ELR (cell line): Measurements from ENCODE around the gene PRDX5.

Experiments
- DNase-seq: peaks from one replicate; pipeline ENCODE4 v3.0.0-alpha.2; 2015; ENCODE audit warnings: low read depth

Gene PRDX5

DNA sequence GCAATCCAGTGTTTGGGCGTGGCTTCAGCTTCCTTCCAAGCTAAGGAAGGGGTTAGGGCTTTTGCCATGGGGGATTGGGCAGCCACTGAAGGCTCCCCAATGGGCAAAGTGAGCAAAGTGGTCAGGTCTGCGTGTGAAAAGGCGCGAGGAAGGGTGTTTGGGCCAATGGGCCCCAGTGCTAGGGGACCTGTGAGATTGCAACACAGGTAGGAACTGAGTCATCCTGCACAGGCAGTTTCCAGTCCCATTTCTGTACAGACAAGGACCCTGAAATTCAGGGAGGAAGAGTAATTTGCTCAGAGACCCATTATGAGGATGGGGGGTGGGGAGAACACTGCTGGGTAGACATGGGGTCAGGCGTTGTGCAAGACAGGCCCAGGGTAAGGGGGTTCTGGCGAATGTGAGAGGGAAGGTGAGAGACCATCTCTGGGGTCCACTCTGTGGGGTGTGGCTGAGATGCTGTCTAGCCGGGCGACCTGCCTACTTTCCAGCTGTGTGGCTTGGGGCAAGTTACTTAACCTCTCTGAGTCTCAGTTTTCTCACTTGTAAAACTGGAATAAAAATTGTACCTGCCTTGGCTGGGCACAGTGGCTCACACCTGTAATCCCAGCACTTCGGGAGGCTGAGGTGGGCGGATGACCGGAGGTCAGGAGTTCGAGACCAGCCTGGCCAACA, 29.4 kb downstream of the PRDX5 start:
- peak; percentile 19 for DNase-seq

DNA sequence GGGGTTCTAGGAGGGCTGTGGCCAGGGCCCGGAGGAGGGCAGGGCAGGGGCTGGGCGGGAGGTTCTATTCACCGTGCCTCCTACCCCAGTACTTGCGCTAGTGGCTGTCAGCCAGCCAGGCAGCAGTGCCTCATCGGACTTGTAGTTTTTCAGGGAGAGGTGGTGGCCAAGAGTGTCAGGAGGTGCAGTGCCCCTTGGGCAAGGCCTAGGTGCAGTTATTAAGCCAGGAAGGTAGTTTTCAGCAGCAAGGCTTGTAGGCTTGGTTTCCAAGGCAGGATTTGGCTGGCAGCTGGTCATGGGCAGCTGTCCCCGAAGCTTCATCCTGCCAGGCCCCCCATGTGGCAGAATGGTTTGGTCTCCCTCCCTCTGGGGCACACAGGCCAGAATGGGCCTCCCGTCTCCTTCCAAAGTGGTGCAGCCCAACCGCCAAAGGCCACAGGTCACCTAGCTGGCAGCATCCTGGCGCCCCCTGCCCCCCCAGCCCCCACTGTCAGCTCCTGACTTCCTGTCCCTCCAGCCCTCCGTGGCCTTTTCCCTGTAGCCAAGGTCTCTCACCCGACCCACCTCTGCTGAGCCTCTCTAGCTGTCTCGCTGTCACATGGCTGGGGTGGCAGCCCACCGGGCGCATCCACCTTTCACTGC, 30.6 kb downstream of the PRDX5 start:
- DNase-seq, result no peak

DNA sequence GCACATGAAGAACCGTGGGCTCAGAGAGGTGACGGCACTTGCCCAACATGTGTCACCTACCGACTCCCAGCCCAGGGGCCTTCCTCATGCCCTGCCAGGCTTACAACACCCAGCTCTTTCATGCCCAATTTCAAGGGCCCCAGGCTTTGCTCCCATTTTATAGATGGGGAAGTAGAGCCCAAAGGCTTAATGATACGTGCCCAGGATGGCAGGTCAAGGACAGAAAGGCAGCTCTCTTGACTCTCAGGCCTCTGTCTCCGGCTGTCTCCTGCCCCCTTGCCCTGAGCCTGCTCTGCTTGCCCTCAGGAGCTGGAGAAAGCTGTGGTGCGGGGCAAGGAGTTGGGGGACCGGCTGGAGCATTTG, 31.1 kb downstream of the PRDX5 start:
- no peak for DNase-seq

DNA sequence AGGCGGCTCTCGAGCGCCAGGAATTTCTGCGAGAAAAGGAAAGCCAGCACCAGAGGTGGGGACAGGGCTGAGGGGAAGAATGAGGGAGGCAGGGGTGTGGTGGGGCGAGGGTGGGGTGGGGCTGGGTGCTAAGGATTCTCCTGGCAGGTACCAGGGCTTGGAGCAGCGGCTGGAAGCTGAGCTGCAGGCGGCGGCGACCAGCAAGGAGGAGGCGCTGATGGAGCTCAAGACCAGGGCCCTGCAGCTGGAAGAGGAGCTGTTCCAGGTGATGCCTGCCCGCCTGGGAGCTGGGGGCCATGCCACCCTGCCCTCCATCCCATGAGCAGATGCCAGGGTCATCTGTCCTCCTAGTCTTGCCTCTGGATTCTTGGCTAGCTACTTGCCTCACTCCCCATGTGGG, 31.5 kb downstream of the PRDX5 start:
- DNase-seq, result no peak

DNA sequence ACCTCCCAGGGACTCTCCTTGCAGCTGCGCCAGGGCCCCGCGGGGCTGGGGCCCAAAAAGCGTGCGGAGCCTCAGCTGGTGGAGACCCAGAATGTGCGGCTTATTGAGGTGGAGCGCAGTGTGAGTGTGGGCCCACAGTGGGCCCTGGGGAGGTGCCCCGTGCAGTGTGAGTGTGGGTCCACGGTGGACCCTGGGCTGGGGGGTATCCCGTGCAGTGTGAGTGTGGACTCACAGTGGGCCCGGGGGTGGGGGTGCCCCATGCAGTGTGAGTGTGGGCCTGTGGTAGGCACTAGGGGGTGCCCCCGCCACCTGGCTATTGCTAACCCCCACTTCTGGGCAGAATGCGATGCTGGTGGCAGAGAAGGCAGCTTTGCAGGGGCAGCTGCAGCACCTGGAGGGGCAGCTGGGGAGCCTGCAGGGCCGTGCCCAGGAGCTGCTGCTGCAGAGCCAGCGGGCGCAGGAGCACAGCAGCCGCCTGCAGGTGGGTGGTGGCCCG, 33.3 kb downstream of the PRDX5 start:
- no peak for DNase-seq

DNA sequence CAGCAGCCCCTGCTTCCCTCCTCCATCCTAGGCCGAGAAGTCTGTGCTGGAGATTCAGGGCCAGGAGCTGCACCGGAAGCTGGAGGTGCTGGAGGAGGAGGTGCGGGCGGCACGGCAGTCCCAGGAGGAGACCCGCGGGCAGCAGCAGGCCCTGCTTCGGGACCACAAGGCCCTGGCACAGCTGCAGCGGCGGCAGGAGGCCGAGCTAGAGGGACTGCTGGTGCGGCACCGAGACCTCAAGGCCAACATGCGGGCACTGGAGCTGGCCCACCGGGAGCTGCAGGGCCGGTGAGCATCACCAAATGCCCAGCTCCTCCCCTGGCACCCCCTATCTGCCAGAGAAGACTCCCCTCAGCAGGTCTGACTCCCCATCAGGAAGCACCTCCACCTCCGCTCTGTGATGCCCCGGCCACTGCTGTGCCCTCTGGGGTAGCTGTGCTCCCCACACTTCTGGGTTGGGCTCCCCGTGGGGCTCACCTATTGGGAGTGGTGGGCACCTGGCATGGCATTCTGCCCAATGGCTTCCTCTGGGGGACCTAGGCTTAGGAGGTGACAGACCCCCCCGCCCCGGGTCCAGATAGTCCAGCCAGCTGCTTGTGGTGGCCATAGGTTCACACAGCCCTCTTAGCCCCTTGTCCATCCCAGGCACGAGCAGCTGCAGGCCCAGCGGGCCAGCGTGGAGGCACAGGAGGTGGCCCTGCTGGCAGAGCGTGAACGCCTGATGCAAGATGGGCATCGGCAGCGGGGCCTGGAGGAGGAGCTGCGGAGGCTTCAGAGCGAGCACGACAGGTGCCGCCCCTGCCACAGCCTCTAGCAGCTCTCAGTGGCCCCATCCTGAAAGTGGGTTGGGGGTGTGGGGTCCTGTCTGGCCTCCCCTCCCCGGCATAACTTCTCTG, 34.4 kb downstream of the PRDX5 start:
- DNase-seq, result no peak

DNA sequence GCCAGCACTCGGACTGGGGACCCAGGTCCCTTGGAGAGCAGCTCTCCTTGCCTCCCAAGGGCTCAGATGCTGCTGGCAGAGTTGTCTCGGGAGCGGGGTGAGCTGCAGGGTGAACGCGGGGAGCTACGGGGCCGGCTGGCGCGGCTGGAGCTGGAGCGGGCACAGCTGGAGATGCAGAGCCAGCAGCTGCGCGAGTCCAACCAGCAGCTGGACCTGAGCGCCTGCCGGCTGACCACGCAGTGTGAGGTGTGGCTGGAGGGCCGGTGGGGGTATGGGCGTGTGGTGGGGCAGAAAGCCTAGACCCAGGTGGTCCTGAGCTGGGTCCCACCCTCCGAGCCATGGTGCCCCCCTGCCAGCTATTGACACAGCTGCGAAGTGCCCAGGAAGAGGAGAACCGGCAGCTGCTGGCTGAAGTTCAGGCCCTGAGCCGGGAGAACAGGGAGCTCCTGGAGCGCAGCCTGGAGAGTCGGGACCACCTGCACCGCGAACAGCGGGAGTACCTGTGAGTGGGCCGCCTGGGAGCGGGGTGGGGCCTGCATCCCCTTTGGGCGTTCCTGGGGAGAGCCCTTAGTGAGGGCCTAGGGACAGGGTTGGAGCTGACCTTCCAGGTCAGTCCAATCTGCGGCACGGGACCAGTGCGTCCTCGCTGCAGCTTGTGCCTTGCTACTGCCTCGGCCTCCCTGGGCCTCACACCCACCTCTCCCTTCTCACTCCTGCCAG, 35.2 kb downstream of the PRDX5 start:
- no peak for DNase-seq

DNA sequence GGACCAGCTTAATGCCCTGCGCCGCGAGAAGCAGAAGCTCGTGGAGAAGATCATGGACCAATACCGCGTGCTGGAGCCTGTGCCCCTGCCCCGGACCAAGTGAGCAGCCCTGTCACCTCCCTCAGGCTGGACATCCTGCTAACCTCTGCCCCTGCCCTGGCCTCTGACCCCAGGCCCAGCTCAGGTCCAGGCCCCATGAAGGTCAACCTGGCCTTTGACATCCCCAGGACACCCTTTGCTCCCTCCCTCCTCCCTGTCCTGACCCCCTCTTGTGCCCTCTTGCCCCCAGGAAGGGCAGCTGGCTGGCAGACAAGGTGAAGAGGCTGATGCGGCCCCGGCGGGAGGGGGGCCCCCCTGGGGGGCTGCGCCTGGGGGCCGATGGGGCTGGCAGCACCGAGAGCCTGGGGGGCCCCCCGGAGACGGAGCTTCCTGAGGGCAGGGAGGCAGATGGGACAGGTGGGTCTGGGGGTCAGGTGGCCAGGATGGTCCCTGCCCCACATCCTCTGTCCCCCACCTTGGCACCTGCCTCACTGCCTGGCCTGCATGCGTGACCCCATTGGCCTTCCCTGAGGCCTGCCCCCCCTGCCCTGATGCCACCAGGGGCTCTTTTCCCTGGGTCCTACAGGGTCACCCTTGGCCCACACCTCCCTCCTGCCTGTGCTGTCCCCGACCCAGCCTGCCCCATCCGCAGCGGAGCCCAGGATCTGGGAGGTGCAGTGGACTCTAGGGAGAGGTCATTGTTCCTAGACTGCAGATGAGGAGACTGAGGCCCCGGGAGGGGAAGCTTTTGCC, 36.0 kb downstream of the PRDX5 start:
- no peak for DNase-seq

DNA sequence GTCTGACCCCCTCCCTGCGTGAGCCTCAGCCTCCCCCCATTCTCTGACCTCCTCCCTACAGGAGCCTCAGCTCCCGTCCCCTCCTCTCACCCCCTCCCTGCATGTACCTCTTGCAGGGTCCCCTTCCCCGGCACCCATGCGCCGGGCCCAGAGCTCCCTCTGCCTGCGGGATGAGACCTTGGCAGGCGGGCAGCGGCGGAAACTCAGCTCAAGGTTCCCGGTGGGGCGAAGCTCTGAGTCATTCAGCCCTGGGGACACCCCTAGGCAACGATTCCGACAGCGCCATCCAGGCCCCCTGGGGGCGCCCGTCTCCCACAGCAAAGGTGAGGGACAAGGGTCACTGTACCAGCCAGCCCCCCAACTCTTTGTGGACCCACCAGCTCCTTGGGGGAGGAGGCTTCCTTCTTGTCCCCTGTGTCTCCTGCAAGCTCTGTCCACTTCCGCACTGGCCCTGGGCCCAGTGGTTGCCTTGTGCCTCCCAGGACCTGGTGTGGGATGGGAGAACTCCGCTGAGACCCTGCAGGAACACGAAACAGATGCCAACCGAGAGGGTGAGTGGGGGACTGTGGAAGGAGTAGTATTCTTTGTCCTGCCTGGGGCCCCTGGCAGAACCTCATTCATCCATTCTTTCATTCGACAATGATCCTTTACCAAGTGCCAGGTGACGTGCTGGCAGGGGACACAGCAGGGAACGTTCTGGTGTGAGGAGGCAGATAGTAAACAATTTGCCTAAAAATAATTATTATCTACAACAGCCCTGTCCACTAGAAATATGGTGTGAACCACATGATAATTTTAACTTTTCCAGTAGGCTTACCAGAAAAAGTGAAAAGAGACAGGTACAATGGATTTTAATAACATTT, 37.4 kb downstream of the PRDX5 start:
- DNase-seq, result peak; percentile 89

DNA sequence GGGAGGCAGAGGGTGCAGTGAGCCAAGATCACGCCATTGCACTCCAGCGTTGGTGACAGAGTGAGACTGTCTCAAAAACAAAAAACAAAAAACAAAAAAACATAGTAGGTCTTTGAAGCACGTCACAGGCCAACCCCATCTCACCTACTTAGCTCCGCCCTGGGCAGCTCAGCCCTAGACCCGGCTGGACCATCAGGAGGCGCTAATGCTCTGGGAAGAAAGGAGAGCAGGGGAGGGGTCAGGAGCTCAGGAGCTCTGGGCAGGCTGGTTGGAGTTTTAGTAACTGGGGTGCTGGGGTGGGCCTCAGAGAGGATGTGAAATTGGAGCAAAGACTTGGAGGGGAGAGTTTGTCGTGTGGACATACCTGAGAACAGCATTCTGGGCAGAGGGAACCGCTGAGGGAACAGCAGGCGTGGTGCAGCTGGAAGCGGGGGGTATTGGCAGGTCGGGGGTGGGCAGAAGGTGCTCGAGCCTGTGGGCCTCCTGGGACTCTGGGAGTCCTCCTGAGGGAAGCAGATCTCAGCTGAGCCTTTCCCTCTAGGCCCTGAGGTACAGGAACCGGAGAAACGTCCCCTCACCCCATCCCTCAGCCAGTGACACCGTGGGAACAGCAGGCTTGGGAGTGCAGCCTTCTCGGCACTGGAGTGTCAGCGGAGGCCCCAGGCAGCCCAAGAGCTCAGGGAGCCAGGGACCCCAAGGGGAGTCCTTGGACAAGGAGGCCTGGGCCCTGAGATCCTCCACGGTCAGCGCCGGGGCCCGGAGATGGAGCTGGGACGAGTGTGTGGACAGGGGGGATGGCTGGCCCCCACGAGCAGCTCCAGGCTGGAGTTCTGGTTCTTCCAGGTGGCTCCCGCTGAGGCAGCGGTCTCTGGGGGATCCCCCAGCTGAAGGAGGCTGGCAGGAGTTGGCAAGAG, 38.8 kb downstream of the PRDX5 start:
- DNase-seq, result peak; percentile 69

DNA sequence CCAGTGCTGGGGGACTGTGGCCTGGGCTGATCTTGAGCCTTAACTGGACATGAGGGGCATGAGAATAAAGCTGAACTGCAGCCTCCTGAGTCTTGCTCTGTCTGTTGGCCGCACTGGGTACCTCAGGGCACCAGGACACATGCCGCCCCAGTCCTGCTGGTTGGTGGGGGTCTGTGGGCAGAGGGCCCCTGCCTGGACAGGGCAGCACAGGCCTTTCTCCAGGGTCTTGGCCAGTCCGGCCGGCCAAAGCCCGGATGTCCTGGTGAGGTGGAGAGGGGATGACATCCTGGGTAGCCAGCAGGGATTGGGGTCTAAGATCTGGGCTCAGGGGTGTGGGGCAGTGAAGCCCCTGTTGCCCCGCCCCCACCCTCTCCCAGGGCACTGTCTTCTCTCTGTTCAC, 39.5 kb downstream of the PRDX5 start:
- no peak for DNase-seq

DNA sequence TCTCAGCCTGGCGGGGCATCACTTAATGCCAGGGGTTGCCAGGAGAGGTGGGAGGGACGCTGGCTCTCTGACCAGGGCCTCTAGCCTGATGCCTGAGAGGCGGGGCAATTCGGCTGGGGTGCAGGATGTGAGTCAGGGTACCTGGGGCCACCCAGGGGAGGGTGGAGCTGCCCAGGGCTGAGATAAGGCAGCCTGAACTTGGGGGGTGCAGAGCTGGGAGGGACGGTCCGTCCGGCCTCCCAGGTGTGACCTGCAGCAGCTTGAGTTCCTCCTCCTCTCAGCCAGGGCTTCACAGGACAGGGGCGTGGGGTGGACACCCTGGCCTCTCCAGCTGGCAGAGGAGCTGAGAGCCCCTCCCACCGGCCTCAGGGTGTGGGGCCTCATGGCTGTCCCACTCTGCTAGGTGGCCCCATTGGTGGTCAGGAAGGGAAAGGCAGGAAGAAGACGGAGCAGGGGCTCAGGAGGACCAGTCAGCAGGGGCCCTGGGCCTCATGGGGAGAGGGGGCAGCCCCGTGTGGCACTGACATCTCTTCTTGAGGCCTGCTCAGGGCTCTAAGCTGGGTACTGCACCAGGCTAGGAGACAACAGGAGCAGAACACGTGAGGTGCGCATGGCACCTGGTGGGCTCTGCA, 40.1 kb downstream of the PRDX5 start:
- DNase-seq, result peak; percentile 76

DNA sequence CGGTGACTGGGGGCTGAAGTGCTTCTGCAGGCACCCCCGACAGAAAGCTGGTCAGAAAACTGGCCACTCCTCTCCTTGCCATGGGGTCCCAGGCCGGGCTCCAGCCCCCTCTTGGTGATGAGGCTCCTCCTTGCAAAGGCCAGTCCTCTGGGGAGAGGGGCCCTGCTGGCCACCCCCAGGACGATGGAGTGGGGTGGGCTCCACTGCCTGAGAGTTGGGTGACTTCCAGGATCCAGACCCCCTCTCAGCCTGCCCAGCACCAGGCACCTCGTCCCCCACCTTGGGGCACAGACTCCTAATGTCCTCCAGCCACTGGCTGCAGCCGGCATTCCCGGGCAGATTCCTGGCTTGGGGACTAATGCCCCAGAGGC, 40.6 kb downstream of the PRDX5 start:
- no peak for DNase-seq

DNA sequence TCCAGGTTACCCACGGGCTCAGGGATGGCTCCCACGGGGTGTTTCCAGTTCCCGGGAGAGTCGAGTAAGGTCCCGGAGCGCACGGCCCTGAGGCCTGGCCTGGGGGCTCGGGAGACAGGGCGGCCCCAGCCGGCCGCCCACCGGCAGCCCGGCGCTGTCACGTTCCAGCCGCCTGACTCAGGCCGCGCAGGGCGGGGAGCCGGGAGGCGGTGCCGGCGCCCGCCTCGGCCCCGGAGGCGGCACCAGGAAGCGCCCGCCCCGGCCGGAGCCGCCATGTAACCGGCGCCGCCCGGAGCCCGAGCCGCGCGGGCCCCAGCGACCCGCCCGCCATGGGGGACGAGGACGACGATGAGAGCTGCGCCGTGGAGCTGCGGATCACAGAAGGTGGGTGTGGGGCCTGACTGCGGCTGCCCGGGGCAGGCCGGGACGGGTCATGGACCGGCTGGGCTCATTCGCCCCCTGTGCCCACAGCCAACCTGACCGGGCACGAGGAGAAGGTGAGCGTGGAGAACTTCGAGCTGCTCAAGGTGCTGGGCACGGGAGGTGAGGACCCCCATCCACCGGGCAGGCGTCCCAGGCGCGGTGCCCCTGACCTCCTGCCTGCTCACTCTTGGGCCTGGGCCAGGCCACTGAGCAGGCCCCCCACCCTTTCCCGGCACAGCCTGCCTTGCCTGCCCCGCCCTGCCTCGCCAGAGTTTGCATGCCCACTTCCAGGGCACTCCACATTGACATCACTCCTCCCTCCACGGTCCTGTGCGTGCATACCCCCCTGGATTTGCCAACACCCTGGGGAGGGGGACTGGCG, 41.2 kb downstream of the PRDX5 start, which contains the start of gene RPS6KA4:
TSS of gene RPS6KA4 (plus strand) at position 256 of the 805 bp plus-strand sequence. CDS start at position 330, 74 bp downstream.
- DNase-seq, result peak; percentile 81

DNA sequence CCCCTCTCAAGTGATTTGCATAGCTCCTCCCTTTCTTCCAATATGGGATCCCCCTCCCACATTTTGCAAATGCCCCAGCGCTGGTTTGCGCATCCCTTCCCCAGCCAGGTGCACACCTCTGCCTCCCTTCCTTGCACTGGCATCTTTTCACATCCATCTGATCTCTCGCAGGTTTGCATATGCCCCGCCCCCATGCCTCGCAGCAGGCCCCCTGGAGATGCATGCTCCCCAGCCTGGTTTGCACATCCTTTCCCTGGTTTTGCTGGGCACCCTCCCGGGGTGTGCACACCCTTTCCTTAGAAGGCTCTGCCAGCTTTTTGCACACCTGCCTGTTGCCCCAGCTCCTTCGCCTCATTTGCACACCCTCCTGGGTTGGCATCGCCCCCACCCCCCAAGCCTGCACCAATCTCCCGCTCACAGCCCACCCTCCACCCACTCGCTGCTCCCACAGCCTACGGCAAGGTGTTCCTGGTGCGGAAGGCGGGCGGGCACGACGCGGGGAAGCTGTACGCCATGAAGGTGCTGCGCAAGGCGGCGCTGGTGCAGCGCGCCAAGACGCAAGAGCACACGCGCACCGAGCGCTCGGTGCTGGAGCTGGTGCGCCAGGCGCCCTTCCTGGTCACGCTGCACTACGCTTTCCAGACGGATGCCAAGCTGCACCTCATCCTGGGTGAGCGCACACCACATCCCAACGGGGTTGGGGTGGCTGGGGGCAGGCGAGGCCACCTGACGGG, 42.0 kb downstream of the PRDX5 start:
- DNase-seq, result no peak

DNA sequence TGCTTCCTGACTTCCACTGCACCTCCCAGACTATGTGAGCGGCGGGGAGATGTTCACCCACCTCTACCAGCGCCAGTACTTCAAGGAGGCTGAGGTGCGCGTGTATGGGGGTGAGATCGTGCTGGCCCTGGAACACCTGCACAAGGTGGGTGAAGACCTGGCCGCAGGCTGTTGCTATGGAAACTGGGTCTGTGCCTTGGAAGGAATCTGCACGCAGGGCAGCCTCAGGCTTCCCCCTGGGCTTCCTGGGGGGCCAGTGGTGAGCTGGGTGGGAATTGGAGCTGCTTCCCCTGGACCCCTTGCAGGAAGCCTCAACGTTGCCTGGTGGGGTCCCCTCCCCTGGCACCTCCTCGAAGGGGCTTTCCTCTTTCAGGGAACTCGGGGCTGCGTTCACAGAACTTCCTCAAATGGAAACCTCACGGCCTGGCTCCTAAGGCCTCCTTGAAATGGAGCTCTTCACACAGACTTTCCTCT, 42.6 kb downstream of the PRDX5 start:
- no peak for DNase-seq

DNA sequence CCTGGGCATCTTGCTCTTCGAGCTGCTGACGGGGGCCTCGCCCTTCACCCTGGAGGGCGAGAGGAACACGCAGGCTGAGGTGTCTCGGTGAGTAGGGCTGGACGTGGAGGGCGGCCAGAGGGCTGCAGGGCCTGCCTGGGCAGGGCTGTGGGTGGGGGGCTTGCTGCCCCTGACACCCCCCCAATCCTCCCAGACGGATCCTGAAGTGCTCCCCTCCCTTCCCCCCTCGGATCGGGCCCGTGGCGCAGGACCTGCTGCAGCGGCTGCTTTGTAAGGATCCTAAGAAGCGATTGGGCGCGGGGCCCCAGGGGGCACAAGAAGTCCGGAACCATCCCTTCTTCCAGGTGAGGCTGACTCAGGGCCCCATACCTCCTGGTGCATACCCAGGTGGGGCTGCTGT, 43.7 kb downstream of the PRDX5 start:
- no peak for DNase-seq
